ENCODE measurements around the gene MCF2L.
A peak's percentile ranks its signal among the peaks of the same experiment; 100 is the strongest.

The MCF2L gene

DNA sequence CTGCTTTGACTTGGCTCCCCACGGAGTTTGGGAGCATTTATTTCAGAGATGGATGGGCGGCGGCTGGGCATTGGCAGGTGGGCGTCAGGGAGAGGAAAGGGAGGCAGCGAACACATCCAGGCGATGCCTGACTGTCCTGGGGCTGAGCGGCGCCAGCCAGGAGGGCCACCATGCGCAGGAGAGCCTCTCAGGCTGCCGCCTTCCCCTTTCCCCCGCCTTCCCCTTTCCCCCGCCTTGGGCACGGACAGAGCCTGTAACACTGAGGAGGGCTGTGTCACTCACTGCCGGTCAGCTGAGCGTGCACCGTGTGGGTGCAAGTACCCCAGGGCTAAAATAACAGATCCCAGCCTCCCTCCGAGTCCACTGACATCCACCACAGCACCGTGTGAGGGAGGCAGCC is 11.4 kb downstream of the MCF2L start:
- DNase-seq, result peak in 1 of 2 experiments; percentile 78

DNA sequence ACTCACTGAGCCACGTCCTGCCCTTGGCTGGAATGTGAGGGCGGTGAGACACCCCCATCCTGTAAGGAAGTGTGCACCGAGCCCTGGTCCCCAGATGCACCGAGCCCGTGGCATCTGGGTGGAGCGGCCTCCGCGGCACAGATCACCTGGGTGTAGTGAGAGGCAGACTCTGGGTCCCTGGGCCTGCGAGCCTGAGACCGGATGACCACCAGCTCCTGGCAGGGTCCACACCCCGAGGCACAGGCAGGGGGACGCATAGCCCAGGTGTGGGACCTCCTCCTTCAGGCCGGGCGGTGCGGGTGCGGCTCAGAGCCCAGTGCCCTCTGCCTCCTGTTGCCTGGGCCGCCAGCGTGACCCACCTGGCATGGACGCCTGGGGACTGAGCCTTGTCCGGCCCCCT is 12.4 kb downstream of the MCF2L start:
- DNase-seq, result no peak

DNA sequence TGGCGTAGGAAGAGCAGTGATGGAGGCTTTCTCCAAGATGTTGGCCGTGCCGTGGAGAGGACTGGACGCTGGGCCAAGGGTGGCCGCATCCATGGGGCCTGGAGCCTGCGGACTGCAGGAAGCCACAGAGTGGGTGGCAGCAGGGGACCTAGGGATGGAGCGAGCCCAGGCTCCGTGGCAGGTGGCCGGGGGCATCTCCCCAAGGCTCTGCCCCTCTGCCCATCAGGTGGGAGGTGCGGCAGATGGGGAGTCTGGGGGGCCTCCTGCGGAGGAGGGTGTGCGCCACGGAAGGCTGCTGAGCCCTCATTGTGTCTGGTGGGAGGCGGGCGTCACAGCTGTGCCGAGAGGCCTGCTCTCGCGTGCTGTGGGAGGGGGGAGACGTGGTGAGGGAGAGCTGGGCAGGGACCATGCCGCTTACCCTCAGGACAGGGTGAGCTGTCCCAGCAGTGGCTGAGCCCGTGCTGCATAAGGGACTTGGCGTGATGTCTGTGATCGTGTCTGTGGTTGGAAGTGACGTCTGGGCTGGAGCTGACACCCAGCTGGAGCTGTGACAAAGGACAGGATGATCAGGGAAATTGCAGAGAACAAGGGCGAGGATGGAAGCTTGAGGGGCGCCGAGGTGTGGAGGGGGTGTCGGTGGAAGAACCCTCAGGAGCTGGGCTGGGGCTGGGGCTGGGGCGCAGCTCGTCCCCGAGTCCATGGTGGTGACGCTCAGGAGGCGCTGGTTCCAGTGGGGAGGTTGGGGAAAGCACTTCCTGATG is 13.4 kb downstream of the MCF2L start:
- DNase-seq, result no peak

DNA sequence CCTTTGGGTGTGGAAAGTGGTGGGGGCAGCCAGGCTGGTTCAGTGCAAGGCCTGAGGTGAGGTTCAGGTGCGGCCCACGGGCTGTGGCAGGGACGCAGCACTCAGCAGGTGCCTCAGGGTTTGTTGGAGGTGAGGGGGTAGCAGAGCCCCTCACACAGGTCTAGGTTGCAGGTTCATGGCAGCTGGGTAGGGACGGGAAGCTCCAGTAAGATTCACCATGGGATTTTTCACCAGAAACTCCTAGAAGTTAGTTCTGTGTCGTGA is 14.0 kb downstream of the MCF2L start:
- DNase-seq, result no peak

DNA sequence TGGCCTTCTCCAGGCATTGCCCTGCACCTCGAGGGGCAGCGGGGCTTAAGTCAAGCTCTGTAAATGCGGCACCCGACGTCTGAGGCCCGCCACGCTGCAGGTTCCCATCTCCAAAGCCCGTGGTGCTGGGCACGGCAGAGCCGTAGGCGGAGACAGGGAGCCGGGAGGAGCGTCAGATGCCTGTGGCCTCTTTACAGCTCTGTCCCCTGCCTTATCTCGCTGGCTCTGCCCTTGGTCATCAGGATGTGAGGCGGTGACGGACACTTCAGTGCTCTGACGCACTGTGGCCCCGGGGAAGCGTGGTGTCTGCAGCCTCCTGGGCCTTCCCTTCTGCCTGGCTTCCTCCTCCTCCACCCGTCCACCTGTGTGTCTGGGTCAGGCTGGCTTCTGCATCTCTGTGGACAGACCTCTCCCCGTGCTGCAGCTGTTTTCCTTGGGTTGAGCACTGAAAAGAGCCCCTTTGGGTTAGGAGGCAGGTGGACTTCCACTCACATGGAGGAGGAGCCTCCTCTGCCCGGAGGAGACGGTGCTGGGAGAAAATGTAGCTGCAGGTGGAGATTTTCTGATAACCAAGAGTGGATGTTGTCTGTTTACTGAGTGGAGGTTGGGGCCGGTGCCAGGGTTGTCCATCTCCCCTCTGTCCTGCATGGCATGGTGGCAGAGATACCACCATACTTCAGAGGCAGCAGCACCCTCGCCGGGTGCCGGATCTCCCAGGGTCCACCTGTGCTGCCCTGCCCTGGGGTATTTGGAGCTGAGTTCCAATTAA is 14.6 kb downstream of the MCF2L start:
- peak in 1 of 2 experiments; percentile 70 for DNase-seq

DNA sequence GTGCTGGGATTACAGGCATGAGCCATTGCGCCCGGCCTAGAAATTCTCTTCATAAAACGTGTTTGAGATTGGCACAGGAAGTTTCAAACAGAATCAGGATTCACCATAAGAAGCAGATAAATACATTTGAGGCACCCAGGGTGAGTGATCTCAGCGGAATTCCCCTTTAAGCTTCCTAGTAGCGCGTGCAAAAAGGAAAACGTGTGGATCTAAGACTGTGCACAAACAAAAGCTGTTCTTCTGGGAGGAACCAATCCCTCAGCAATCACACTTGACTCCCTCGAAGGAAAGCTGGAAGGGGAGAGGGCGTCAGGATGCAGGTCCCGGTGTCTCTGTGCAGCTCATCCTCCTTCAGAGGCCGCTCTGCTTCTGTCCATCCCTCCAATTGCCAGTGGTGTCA is 15.5 kb downstream of the MCF2L start:
- peak in 1 of 2 experiments; percentile 74 for DNase-seq

DNA sequence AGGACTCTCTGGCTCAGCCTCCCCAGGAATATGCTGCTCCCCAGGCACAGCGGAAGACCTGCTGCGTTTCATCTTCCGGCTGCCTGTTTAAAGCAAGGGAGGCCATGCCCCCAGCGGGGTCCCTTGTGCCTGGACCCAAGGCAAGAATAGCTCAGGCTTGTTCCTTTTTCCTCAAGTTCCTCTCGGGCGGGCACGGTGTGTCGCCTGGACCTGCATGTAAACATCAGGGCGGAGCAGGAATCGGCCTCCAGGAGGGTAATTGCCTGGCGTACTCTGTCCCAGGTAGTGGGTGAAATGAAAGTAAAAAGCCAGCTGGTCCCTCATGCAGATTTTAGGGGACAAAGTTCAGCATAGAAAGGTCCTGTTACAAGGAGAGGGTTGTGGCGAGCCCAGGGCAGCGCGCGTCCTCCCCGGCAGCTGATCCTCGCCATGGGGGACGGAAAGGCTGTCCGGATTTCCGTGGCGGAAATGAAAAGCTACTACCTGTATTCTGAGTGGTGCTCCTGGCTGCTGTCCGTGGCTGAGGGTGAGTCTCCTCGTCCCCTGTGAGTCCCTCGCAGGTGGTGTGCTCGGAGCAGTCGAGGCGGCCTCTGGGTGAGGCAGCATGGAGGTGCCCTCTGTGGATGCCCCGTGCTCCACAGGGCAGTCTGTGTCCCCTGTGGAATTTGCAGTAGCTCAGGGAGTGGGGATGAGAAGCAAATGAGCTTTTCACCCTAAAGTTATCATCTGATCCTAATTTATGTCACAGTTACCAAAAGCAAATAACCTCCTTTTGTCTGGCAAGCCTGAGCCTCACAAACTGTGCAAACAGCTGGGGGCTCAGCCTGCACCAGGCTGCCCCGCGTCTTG is 16.2 kb downstream of the MCF2L start:
- DNase-seq, result peak; percentile 82 to 87

DNA sequence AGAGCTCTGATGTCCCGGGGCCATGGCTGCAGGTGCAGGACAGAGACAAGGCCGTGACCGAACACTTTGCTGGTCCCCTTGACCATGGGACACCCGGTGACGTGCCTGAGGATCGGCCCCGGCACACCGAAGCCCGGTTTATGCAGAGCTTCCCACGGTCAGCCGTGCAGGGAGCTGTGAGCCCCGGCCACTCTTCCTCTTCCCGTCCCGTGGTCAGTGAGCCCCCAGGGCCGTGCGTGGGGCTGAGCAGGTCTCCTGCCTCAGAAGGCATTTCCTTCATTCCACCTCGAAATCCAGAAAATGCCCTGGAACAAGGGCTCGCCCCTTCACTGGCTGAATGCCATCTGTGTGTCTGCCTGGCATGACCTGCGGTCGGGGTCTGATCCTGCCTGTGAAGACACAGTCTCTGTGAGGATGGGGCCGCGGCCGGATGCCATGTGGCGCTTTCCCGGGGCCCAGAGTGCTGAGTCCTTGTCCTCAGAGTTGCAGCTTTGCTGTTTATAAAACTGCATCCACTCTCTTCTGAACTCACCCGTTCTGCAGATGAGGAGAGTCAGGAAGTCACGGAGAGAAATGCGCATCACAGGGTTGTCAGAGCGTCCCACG is 16.9 kb downstream of the MCF2L start:
- DNase-seq, result peak in 1 of 2 experiments; percentile 55

DNA sequence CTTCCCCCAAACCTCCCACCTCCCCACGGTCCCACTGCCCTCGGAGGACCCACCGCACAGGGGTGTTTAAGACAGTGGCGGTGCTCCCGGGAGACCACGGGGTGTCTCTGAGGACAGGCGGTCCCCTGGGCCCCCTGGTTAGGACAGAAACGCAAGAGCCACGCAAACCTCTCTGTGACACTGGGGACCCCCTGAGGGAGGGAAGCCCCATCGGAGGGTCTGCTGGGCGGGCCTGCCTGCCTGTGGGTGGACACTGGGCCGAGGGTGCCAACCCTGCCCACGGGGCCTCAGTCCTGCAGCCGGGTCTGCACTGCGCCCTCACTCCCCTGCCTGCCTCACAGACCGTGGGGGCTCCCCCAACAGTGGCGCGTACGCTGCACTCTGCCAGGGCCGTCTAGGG is 17.5 kb downstream of the MCF2L start:
- DNase-seq, result no peak

DNA sequence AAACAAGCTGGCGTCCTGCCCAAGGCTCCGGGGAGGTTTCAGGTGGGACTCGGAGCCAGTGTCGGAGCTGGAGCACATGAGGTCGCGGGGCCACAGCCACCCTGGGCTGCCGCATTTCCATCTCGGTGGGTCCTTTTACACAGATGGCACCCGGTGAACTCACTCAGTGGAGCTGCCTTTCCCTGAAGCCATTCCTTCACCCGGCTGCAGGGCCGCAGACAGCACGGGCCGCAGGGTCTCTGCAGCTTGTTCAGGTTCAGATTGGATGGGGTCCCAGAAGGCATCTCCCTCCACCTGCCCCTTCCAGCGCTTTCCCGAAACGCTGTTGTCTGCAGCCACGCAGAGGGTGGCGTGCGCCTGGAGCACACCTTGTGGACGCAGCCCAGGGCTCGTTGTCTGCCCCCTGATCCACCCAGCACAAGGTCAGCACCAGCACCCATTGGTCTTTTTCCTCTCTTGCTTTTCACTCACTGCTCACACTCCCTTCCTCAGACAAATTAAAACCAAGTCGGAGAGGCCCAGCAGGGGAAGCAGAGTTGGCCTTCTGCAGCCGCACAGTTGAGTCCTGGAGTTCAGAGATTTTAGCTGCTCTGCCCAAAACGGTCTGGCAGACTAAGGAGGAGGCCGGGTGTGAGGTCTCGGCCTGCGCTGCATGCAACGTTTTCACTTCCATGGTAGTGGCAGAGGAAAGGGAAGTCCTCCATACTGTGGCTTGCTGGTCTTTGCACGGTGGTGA is 18.1 kb downstream of the MCF2L start:
- DNase-seq, result no peak

DNA sequence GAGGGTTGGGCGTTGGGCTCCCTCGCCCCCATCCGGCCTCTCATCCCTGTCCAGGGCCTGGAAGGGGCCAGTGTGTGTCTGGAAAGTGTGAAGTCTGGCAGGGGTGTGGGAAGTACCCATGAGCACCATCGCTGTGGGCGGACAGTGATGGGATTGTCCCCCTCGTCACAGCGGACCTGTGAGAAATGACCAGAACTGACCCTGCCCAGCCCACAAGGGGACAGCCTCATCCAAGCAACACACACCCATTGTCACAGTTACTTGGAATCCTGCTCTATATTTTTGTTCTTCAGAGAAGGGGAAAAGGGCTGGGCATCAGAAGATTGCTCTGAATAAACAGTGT is 18.6 kb downstream of the MCF2L start:
- DNase-seq, result no peak

DNA sequence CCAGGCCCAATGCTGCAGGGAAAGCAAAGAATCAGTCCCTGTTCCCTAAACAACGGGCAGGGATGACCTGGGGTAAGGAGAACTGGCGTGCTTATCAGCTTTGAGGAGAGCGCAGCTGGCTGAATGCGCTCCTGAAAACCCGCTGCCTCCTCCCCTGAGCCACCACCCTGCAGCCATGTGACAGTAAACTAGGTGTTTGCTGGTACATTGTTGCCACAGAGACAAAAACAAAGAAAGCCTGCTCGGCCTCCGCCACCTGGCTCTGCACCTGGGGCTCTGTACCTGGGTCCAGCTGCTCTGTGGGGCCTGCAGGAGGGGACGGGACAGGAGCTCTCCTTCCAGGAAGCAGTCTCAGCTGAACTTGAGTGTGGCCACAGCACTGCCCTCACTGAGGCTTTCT is 21.8 kb downstream of the MCF2L start:
- peak; percentile 98 to 99 for DNase-seq

DNA sequence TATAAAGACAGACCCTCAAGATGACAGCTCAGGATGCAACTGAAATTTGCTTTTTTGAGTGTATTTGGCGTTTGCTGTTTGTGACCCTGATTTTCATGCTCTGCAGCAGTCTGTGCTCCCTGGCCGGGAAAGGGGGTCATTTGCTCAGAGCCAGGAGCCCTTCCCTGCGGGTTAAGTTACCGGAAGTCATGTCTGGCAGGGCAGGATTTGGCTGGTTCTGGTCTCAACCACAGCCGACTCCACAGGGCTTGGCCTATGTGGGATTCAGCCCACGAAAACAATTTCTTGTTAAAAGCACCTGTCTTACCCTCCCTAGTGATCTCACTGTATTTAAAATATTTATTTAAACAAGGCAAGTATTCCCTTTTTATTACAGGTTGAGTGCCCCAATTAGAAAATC is 22.6 kb downstream of the MCF2L start:
- peak in 1 of 2 experiments; percentile 38 for DNase-seq

DNA sequence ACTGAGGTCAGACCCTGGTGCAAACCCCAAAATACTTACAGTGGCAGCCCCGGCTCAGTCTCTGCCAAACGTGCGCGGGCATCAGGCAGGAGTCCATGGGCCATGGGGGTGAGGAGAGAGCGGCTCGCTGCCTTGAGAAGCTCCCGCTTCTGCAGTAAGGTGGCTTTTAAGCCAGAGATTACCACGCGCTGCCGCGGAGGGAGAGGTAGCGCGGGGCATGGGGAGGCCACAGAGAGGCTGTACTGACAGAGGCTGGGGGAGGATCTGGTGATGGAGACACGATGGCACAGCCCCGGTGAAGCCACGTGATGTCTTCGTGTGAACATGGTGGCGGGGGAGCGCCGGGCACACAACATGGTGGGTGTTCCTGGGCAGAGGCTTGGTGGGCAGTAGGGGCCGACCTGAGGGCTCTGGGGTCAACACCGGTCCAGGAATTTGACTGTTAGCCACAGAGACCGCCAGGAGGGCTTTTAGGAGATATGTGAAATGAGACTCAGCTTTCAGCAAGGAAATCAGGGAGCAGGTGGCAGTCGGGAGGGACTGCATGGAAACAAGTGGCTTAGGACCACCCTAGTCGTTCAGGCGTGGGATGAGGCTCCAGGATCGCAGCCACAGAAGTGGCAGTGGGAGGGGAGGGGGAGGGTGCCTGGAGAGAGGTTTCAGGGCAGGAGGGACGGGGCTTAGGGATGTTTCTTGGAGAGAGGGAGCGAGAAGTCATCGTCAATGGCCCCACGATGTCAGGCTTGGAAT is 24.1 kb downstream of the MCF2L start:
- no peak for DNase-seq

DNA sequence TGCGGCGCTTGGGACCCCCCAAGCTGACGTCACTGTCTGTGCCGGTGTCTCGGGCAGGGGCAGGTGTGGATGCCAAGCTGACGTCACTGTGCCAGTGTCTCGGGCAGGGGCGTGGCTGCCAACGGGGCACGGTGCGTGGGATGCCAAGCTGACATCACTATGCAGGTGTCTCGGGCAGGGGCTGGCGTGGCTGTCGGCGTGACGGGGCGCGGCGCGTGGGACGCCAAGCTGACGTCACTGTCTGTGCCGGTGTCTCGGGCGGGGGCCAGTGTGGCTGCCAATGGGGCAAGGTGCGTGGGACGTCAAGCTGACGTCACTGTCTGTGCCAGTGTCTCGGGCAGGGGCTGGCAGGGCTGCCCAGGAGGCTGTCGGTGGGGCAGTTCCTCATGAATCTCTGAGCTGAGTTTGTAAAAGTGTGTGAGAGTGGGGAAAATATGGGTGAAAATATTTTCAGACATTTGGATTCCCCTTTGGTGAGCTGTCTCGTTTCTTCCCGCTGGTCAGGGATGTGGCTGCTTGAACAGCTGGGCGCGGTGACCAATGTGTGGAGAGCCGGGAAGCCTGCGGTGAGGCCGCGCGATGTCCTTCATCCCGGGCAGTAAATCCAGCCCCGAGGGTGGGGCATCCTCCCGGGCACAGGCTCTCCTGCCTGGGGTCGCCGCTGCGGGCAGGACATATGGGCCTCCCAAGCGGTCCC is 25.2 kb downstream of the MCF2L start:
- no peak for DNase-seq

DNA sequence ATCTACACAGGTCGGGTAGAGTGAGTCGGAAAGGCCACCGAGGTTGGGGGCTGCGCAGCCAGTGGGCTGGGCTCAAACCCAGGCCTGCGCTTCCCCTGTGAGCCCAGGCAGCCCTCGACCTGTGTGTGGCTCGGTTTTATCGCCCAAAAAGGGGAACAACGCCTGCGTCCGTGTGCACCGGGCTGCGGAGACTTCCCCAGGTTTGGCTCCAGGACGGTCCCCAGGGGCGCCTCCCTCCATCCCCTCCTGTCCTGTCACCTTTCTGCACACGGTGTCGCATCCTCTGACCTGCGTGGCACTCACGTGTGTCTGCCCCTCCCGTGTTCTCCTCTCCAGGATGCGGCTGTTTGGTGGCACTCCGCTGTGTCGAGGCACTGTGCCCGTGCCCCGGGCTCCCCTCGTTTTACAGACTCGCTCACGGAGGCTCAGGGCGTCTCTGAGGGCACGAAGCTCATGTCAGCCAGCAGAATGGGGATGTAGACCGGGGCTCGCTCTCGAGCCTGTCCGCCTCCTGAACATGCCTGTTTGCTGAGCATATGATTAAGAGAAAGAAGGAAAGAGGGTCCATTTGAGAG is 25.9 kb downstream of the MCF2L start:
- no peak for DNase-seq

DNA sequence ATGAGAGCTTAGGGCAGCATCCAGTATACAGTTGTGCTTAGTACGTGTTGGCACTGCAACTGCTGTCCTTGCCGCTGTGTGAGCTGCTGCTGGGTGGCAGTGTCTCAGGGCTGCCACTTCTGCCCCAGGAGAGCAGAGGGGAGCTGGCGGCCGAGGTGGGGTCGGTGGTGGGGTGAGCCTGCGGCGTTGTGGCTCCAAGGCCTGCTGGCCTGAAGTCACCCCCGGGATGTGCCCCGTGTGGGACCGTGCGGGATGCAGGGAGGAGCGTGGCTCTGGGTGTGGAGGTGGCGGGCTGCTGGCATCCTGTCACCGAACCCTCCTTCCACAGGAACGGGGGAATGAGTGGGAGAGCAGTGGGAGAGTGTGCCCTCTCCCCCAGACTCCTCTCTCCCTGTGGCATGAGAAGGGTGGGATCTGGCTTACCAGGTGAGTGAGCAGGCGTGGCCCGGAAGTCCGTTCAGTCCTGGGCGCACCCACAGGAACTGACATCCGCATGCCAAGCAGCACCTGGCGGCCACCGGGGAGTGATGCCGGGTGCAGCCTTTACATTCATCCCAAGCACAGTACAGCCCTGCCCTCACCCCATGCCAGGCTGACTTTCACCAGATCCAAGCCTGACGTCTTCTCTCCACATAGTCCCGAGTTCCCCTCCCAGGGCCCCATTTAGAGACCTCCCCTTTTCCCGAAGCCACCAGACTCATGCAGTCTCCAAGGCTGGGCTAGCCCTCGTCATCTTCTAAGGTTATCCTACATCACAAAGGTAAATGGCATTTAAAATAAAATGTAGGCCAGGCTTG is 26.6 kb downstream of the MCF2L start:
- peak; percentile 54 to 79 for DNase-seq

DNA sequence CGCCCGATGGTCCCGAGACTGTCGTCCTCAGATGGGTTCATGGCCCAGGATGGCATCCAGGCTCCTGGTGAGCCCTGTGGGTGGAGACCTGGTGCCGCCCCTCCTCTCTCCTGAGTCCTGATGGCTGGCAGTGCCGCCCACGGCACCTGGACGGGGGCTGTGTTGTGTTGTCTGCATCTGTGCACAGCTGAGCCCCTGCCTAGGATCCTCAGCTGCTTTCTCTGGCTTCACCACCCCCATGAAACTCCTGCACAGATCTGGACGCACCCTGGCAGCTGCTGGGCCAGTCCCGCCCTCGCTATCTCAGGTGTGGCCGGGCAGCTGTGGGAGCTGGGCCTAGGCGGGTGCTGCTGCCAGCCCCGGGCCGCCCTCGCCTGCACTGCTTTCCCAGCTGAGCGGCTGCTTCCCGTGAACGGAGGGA is 27.7 kb downstream of the MCF2L start:
- no peak for DNase-seq

DNA sequence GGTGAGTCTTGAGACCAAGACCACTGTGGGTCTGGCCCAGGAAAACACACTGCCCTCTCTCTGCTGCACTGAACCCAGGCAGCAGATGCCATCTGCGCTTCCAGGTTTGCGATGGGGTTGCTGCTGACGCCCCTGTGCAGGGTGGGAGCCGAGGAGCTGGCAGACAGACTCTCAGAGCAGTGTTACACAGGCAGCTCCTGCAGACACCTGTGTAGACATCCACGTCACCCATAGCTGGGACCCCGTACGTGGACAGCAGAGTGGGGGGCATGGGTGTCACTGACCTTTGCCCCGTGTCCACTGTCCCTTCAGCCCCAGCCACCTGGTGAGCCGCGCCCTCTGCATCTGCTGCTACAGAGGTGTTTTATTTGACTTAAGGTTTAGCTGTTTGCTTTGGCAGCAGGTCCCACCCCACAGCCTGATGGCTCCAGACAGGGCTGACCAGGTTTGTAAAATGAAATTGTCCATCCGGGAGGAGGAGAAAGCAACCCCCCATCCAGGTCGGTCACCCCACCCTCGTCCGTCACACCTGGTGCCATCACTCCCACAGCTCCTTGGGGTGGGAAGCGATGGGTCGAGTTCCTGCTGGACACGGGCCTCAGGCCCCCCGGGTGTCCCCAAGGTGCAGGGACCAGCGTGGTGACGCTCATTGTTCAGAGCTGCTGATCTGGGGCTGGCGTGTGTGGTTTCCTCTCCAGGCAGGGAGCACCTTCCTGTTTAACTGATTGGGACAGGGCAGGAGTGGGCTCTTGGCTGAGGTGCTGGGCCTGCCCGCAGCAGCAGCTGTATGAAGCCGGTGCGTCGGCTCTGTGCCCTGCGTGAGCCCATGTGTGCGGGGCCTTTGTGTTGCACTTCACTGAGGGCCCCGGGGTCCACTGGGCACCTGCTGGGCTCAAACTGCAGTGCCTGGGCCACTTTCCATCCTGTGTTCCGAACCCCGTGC is 28.4 kb downstream of the MCF2L start:
- DNase-seq, result no peak

Data from NCI-H526 (cell line).